Left ventricle myocardium inferior (tissue), 1 donor: ENCODE results near the gene DAW1. TPM values are rescaled to one million over a fixed set of nuclear protein-coding genes. Genes with fewer than 3 reads are reported as not detected.

Experiments used
- DNase-seq: peaks from one replicate; pipeline ENCODE4 v3.0.0-alpha.2; 2020
- H3K27ac ChIP-seq: fragments of 200-600 bp; replicated peaks from 2 replicates; pipeline ENCODE4 v1.8.0; 2021
- H3K27me3 ChIP-seq: fragments of 200-600 bp; 2 replicates; pipeline ENCODE4 v1.8.0; 2021; ENCODE audit warnings: low read depth
- H3K36me3 ChIP-seq: fragments of 200-600 bp; 2 replicates; pipeline ENCODE4 v1.8.0; 2021
- H3K4me1 ChIP-seq: fragments of 200-600 bp; 2 replicates; pipeline ENCODE4 v1.8.0; 2021
- H3K4me3 ChIP-seq: fragments of 200-600 bp; 2 replicates; pipeline ENCODE4 v1.8.0; 2021; ENCODE audit warnings: mild to moderate bottlenecking, moderate library complexity
- H3K9me3 ChIP-seq: fragments of 200-600 bp; replicated peaks from 2 replicates; pipeline ENCODE4 v1.8.0; 2021
- CTCF ChIP-seq: fragments of 200-600 bp; IDR thresholded peaks from 2 replicates; pipeline ENCODE4 v1.8.0; 2021; ENCODE audit warnings: antibody characterized with exemption, mild to moderate bottlenecking, borderline replicate concordance
- intact Hi-C: fragments of 100-400 bp; cut with micrococcal nuclease; formaldehyde crosslinking; loops from one replicate; pipeline ENCODE4 v1.11.0; 2022
- long read RNA-seq: library from polyadenylated mRNA; unstranded; transcript quantifications from one replicate; pipeline ENCODE4 v2.0.0, GENCODE V29; 2021
- total RNA-seq: library from RNA; stranded (reverse); fragmentation: NEBNext Ultra II Directional; extraction: Animal tissue kit (Norgen Biotek cat#: 25700); gene quantifications from one replicate; pipeline ENCODE4 v1.2.1, GENCODE V29; 2021
- donor health status: DM: no; HTN: yes; CAD: no; lungs with severe emphysema.

The DAW1 gene
- 0.19 TPM for total RNA-seq
- long read RNA-seq = 0 reads

GRCh38 chr2:227871375-227871791 is at the start of gene DAW1:
TSS of gene DAW1 (plus strand) at chr2:227871631. CDS start at chr2:227871690, 59 bp downstream.
- Histone ChIP-seq H3K9me3 (no peaks in the 10 kb centered on the region), H3K36me3 (no peaks in the 10 kb centered on the region), H3K4me3 (peak within 1 kb of the TSS; percentile 63), H3K27ac (no peak within 1 kb of the TSS), H3K4me1 (peaks cover 7% of the 10 kb centered on the region), H3K27me3 (peaks cover 43% of the 10 kb centered on the region)
- intact Hi-C loops = no loop called here
- no peak for TF ChIP-seq CTCF
- peak; percentile 31 for DNase-seq

GRCh38 chr2:227822416-227823003 is 48.9 kb upstream of the DAW1 start:
- DNase-seq = no peak
- Histone ChIP-seq H3K4me1 (peaks cover 11% of the 10 kb centered on the region), H3K27me3 (no peaks in the 10 kb centered on the region), H3K4me3 (no peak overlapping the region), H3K9me3 (no peaks in the 10 kb centered on the region), H3K27ac (no peak overlapping the region), H3K36me3 (no peaks in the 10 kb centered on the region)
- TF ChIP-seq CTCF = no peak
- intact Hi-C loops = no loop called here

- H3K9me3 ChIP-seq = no peaks in the 10 kb centered on the region
- no peaks in the 10 kb centered on the region for H3K36me3 ChIP-seq
- no peaks in the 10 kb centered on the region for H3K27me3 ChIP-seq
- no peak overlapping the region for H3K27ac ChIP-seq
- intact Hi-C loops = no loop called here
- H3K4me1 ChIP-seq = no peaks in the 10 kb centered on the region
- H3K4me3 ChIP-seq = no peak overlapping the region
- DNase-seq = no peak
- no peak for TF ChIP-seq CTCF
Measured at GRCh38 chr2:227823922-227824321, 47.5 kb upstream of the DAW1 start.

GRCh38 chr2:227824711-227825110 is 46.7 kb upstream of the DAW1 start:
- H3K36me3 ChIP-seq = no peaks in the 10 kb centered on the region
- H3K27ac ChIP-seq = no peak overlapping the region
- TF ChIP-seq CTCF = no peak
- no peaks in the 10 kb centered on the region for H3K4me1 ChIP-seq
- H3K4me3 ChIP-seq = no peak overlapping the region
- intact Hi-C loops = no loop called here
- no peak for DNase-seq
- no peaks in the 10 kb centered on the region for H3K9me3 ChIP-seq
- H3K27me3 ChIP-seq = no peaks in the 10 kb centered on the region

- Histone ChIP-seq H3K27ac (no peak overlapping the region), H3K9me3 (no peaks in the 10 kb centered on the region), H3K4me1 (no peaks in the 10 kb centered on the region), H3K4me3 (no peak overlapping the region), H3K27me3 (no peaks in the 10 kb centered on the region), H3K36me3 (no peaks in the 10 kb centered on the region)
- intact Hi-C loops = no loop called here
- no peak for TF ChIP-seq CTCF
- DNase-seq = no peak
Measured at GRCh38 chr2:227826019-227826521, 45.4 kb upstream of the DAW1 start.
